ENCODE data around the gene ATAT1. TPM values are rescaled to one million over a fixed set of nuclear protein-coding genes. Genes with fewer than 3 reads are reported as not detected.

Gene ATAT1
- total and polyA plus RNA-seq, 9 of the 15 experiments (the other 6 are each of a cell fraction or from before 2014, with no cell fraction given): 0.65 to 5.8 (median 1.6) TPM

GRCh38 chr6:30646450-30647241 lies 20.0 kb downstream of the ATAT1 start, which contains the start of gene C6orf136 (continued):
- TF ChIP-seq CEBPB (tag; IDR thresholded peaks at IDR 0.05): peak; percentile 85
- TF ChIP-seq ZNF24 (IDR thresholded peaks at IDR 0.05): peak; percentile 99
- no peak for TF ChIP-seq TAL1 (IDR thresholded peaks at IDR 0.05)
- TF ChIP-seq GABPB1 (CRISPR knock-in tag; IDR thresholded peaks at IDR 0.05): 0 out of 2 replicates have a peak, but pooled peaks have one; percentile 17
- peak; percentile 2 for TF ChIP-seq HNRNPK (IDR thresholded peaks at IDR 0.05; ENCODE audit: low read depth, low read length, poor library complexity, severe bottlenecking)
- TF ChIP-seq CREM (IDR thresholded peaks at IDR 0.05; ENCODE audit: low read depth): 0 out of 2 replicates have a peak, but pooled peaks have one; percentile 19
- peak; percentile 69; the same call in 1 of the 2 replicates for TF ChIP-seq CBFB (CRISPR knock-in tag; IDR thresholded peaks at IDR 0.05)
- TF ChIP-seq CEBPG (CRISPR knock-in tag; IDR thresholded peaks at IDR 0.05): peak; percentile 47; the same call in 1 of the 2 replicates
- peak in 1 of 2 experiments; percentile 43; a peak in 1 of 4 replicates for TF ChIP-seq CEBPG (tag; conservative IDR thresholded peaks at IDR 0.05 in 1 of 2, IDR thresholded peaks at IDR 0.05 in 1 of 2)
- TF ChIP-seq MYNN (IDR thresholded peaks at IDR 0.05): 0 out of 2 replicates have a peak, but pooled peaks have one; percentile 23
- TF ChIP-seq MYNN (CRISPR knock-in tag; IDR thresholded peaks at IDR 0.05): no peak
- TF ChIP-seq ZNF212 (CRISPR knock-in tag; IDR thresholded peaks at IDR 0.05): no peak
- TF ChIP-seq RBM22 (IDR thresholded peaks at IDR 0.05; ENCODE audit: low read depth, low read length, poor library complexity, severe bottlenecking): no peak
- 0 out of 2 replicates have a peak, but pooled peaks have one; percentile 52 for TF ChIP-seq ARID3A (IDR thresholded peaks at IDR 0.05; ENCODE audit: borderline replicate concordance, low read depth, low read length)
- TF ChIP-seq VEZF1 (CRISPR knock-in tag; IDR thresholded peaks at IDR 0.05): peak; percentile 98
- TF ChIP-seq ZBTB2 (IDR thresholded peaks at IDR 0.05): peak; percentile 96
- peak; percentile 52; the same call in 1 of the 2 replicates for TF ChIP-seq DPF2 (IDR thresholded peaks at IDR 0.05)
- peak; percentile 94 for TF ChIP-seq MEIS2 (IDR thresholded peaks at IDR 0.05; ENCODE audit: partially characterized antibody)
- TF ChIP-seq ZMIZ1 (IDR thresholded peaks at IDR 0.05; ENCODE audit: low read depth in 2 of 2, low read length in 2 of 2): 0 out of 4 replicates have a peak, but pooled peaks of 1 of the 2 experiments have one; percentile 42
- 0 out of 2 replicates have a peak, but pooled peaks have one; percentile 17 for TF ChIP-seq SMAD3 (CRISPR knock-in tag; conservative IDR thresholded peaks at IDR 0.05)

Data from K562 (cell line).